HG03442 (cell line): ENCODE measurements around the gene ANKRD11.
"Not testable (repeated sequence)": the region's sequence is repeated elsewhere in the genome, so short reads cannot be mapped to it uniquely, and the experiment has no call there.

Experiments
- ATAC-seq: cut with Tn5 transposase; IDR thresholded peaks from one replicate; pipeline ENCODE4 v1.9.1; 2021; ENCODE audit warnings: mild to moderate bottlenecking, moderate library complexity; ENCODE audit not compliant: unreplicated experiment

The ANKRD11 gene

GRCh38 chr16:89306457-89307420, 183.6 kb downstream of the ANKRD11 start:
- ATAC-seq = not testable (repeated sequence)

- ATAC-seq = no peak
Observed at GRCh38 chr16:89304941-89305705, 185.2 kb downstream of the ANKRD11 start.

GRCh38 chr16:89304181-89304851, 186.0 kb downstream of the ANKRD11 start:
- ATAC-seq = no peak

DNA sequence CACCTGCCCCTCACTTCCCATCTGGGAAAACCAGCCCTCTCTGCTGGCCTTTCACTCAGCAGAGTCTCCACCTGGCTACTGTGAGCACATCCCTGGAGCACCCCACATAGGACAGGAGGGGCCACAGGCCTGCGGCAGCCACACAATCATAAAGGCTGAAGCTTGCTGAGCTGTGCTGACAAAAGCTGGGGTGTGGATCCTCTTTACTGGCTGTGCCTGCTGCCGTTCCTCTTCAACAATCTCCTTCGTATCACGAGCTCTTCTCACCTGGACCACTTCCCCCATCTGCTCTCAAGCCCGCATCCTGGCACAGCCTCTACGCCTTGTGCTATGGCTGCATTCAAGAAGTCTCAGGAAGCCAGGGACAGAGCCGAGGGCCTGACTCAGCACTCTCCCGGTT, 186.7 kb downstream of the ANKRD11 start:
- no peak for ATAC-seq

- ATAC-seq = no peak
Observed at GRCh38 chr16:89300976-89301360, 189.4 kb downstream of the ANKRD11 start.

DNA sequence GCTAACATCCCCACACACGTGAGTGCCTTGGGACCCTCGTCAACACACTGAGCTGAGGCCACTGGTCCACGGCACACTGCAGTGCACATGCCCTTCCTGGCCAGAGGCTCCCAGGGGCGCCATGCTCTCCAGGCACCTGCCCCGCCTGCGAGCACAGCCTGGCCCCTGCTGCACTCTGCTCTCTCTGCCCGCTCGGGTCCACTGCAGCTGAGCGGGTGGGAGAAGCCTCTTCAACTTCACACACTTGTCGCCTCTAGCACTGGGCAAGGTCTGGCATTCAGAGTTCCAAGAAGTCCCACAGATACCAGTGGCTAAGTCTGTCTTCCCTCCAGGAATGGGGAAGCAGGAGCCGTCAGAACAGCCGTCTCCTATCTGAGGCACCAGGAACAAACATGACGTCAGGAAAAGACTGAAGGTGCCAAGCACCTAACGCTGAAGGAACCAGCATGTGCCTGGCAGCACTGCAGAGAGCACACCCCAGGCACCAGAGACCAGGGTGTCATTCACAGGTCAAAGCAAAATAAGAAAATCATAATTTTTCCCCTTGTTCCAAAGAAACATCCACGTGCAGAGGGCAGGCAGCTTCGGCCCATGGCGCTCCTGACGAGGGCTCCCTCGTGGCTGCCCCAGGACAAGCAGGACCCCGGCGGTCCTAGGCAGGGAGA, 189.9 kb downstream of the ANKRD11 start:
- ATAC-seq = no peak

DNA sequence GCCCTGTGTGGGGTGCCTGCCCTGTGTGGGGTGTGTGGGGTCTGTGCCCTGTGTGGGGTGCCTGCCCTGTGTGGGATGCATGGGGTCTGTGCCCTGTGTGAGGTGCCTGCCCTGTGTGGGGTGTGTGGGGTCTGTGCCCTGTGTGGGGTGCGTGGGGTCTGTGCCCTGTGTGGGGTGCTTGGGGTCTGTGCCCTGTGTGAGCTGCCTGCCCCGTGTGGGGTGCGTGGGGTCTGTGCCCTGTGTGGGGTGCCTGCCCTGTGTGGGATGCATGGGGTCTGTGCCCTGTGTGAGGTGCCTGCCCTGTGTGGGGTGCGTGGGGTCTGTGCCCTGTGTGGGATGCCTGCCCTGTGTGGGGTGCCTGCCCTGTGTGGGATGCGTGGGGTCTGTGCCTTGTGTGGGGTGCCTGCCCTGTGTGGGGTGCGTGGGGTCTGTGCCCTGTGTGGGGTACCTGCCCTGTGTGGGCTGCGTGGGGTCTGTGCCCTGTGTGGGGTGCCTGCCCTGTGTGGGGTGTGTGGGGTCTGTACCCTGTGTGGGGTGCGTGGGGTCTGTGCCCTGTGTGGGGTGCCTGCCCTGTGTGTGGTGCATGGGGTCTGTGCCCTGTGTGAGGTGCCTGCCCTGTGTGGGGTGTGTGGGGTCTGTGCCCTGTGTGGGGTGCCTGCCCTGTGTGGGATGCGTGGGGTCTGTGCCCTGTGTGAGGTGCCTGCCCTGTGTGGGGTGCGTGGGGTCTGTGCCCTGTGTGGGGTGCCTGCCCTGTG, 190.8 kb downstream of the ANKRD11 start:
- ATAC-seq = not testable (repeated sequence)

- no peak for ATAC-seq
Observed at GRCh38 chr16:89298623-89299225, 191.6 kb downstream of the ANKRD11 start.

DNA sequence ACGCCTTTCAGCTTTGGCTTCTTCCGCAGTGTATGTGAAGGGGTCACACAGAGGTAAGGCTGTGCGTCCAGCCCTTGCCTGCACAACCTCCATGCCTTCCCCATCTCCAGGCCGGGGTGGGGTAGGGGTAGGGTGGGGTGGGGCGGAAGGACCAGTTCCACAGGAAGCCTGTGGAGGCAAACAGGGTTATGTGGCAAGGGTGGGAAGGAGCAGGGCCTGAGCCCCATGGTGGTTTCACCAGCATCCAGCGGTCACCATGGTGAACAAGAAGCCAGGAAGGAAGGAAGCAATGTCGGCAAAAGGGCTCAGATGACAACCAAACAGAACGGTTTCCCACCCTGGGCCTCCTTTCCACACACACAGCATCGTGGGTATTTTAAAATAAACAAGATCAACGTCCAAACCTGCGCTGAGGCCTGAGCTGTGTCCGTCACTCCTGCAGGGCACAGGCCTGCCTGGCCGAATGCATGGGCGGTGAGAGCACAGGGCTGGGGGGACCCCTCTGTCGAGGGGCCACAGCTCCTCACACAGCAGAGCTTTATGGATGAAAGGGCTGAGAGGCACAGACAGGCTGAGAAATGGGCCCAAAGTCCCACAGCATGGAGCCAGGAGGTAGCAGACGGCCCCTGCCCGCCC, 192.3 kb downstream of the ANKRD11 start:
- no peak for ATAC-seq

DNA sequence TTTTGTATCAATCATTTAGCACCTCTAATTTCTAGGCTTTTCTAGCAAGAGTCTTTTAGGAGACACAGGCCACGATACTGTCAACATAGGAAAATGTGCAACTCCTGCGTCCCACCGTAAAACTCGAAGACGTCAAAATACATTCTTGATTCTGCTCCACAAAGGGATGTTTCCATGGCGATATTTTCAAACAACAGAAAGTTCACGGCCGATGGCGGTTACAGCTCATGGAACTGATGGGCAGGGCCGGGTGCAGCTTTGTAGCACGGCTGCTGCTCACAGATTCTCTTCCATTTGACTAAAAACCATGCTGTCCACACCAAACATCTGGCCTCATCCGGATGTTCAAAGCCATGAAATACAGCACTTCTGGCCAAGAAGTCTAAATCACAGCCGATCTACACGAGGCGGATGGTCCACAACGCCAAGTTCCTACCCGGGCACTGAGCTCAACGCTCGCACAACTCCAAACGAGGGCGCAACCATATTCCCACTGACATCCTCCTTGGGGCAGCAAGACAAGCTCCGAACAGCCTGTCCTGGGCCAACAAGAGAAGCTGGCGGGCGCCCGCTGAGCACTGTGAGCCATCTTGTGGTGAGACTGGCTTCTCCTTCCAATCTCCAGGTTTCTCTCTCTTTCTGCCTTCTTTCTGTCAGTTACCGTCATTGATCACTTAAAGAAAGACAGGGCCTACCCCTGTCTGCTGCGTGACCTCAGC, 193.0 kb downstream of the ANKRD11 start:
- ATAC-seq = no peak

- ATAC-seq = no peak
Observed at GRCh38 chr16:89295915-89296314, 194.4 kb downstream of the ANKRD11 start.

DNA sequence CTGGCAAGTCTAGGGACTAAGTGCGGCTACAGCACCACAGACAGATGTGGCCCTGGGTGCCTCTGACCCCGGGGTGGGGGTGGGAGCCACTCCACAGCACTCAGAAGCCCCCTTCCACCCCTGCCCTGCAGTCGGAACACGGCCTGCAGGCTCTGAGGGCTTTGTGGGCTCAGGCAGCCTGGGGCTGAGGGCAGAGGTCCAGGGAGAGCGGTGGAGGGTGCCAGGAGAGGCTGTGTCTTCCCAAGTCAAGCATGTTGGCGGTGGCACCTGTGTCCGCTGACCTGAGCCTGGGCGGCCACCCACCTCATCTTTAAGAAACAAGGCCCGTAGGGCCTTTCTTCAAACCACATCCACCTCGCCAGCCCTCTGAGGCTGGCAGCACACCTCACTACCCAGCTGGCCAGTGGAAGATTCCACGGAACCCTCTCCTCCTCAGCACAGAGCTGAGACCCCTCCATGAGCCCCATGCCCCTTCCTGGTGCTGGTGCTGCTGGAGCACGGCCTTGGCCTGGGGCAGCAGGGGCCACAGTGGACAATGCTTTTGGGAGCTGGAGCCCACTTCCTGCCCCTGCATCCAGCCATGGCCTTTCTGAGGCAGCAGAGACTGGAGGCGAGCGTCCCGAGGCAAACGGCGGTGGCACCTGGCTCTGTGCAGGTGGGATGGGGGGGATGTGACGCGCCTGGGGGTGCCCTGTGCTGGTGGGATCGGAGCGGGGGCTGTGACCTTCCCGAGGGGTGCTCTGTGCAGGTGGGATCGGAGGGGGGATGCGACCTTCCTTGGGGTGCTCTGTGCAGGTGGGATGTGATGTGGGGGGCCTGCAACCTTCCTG, 195.1 kb downstream of the ANKRD11 start:
- ATAC-seq = no peak

- ATAC-seq = no peak
Observed at GRCh38 chr16:89294486-89294885, 195.9 kb downstream of the ANKRD11 start.

DNA sequence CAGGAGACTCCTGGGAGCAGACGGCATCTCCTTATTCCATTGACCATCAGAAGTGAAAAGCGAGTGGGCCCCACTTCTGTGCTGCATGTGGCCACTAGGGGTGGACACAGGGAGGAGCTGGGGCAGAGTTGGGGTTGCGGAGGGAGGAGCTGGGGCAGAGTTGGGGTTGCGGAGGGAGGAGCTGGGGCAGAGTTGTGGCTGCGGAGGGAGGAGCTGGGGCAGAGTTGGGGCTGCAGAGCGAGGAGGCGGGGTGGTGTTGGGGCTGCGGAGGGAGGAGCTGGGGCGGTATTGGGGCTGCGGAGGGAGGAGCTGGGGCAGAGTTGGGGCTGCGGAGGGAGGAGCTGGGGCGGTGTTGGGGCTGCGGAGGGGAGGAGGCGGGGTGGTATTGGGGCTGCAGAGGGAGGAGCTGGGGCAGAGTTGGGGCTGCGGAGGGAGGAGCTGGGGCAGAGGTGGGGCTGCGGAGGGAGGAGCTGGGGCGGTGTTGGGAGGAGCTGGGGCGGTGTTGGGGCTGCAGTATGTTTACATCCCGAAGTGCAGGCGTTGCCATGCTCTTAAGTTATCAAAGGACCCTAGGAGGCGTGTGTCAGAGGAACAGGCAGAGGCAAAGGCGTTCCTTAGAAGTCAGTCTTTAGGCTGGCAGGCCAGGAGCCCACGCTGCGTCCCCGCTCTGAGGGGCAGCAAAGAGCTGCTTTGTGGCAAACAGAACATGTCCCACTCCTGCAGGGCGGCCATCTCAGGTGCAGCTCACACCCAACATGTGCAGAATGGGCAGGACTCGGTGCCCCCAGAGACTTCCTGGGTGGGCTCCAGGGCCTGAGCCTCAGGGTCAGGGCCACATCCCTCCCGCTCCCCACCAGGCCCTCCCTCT, 196.9 kb downstream of the ANKRD11 start:
- no peak for ATAC-seq

- no peak for ATAC-seq
Observed at GRCh38 chr16:89292443-89293078, 197.8 kb downstream of the ANKRD11 start.

DNA sequence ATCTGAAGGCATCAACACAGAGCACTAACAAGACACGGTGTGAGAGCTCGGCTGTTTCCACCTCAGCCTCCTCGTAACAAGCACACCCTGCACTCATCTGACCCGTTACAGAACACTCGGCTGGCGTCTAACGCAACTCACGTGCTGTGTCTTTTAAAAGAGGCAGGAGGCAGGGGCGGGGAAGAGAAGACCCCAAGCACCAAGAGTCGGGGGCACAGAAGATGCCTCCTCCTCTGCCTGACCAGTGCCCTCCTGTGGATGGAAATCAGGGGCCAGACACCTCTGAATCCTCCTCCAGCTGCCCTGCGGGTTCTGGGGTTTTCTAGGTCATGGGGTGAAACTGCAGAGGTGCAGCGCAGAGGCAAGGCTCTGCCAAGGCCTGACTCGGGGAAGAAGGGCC, 198.6 kb downstream of the ANKRD11 start:
- no peak for ATAC-seq
